Breast epithelium (tissue), 3 donors: ENCODE measurements around the gene AMY2B.

ENCODE experiments used
- CTCF ChIP-seq, 3 donors: fragments of 450-650 bp; IDR thresholded peaks; one replicate each; pipeline ENCODE4 v1.5.1; 2016 to 2017; ENCODE audit warnings: antibody characterized with exemption in 3 of 3, mild to moderate bottlenecking in 3 of 3, moderate library complexity in 3 of 3
- POLR2A ChIP-seq: fragments of 450-650 bp; IDR thresholded peaks from one replicate; pipeline ENCODE4 v1.6.1; 2016; ENCODE audit warnings: antibody characterized with exemption, mild to moderate bottlenecking, moderate library complexity
- POLR2AphosphoS5 ChIP-seq, 3 donors: sonication (generic); formaldehyde crosslinking; IDR thresholded peaks; one replicate each; pipeline ENCODE4 v1.6.1; 2017; ENCODE audit warnings: antibody characterized with exemption in 3 of 3

- no peak for TF ChIP-seq CTCF (IDR thresholded peaks at IDR 0.05)
- TF ChIP-seq POLR2AphosphoS5 (IDR thresholded peaks at IDR 0.05) = no peak
- TF ChIP-seq POLR2A = no peak
These were observed 23.5 kb upstream of the AMY2B start for GRCh38 chr1:103547840-103548239.
